UCSD-AML1 (cell line): ENCODE data around the gene GDF15.
A peak's percentile ranks its signal among the peaks of the same experiment; 100 is the strongest.
"Not testable (repeated sequence)": the region's sequence is repeated elsewhere in the genome, so short reads cannot be mapped to it uniquely, and the experiment has no call there.

Experiments
- DNase-seq: peaks from one replicate; lab custom pipeline; 2025; ENCODE audit not compliant: unreplicated experiment; lab: John Stamatoyannopoulos, UW

The GDF15 gene

DNA sequence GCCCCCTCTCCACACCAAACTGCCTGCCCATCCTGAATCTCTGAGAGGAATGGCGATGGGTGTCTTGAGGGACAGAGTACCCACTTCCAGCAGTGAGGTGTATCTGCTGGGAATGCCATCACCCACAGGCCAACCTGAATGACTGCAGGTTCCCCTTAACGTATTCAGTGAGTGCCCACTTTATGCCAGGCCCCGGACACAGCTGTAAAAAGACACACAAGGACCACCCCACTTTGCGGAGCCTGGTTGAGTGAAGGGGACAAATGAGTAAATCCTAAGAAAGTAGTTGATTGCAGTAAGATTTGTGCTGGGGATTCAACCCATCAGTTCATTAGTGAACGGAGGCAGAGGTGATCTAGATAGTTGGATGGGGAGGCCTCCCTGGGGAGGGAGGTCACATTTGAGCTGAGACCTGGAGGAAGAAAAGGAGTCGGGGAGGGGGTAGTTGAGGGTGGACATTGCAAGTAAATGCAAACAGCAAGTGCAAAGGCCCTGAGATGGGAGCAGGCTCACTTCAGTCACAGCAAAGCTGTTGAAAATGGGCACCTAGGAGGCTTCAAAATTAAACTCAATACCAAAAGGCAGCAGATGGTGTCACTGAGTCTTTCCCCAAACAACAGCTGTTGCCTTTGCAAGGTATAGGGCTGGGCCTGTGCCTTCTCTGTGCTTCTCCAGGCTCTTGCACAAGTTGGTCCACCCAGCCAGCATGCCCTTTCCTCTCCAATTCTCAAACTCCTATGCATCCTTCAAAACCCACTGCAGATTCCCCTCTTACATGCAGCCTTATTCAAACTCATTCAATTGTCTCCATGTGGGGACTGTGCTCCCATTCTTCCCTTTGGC lies 4.3 kb downstream of the GDF15 start:
- no peak for DNase-seq

DNA sequence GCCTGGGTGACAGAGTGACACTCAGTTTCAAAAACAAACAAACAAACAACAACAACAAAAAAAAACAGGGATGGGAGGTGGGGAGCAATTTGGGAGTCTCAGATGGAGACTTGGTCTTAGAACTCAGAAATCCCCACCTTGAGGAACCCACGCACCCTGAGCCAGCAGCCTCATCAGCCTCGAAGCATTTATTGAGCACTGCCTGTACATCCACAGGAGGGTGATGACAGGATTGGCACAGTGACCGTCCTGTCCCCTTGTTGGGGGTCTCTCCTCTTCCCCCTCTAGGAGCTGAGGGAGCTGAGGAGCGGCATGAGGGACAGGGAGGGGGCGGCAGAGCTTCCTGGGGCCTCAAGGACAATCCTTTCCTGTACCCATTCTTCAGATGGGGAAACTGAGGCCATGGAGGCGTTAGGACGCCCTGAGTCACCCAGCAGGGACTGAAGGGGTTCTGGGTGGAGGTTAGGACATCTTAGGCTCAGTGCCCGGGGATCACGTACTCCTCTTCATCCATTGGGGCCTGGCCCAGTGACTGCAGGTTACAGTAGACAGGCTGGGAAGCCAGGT lies 5.6 kb downstream of the GDF15 start:
- no peak for DNase-seq

DNA sequence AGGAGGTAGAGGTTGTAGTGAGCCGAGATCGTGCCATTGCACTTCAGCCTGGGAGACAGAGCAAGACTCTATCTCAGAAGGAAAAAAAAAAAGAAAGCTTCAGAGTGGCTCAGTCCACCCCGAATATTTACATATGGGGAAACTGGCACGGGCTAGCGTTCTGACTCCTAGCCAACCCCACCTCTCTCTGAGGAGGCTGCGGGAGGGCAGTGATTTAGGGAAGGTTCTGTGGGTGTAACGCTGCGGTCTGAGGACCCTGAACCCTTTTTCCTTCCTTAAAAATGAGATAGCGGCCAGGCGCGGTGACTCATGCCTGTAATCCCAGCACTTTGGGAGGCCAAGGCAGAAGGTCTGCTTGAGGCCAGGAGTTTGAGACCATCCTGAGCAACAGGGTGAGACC lies 6.5 kb downstream of the GDF15 start:
- peak; percentile 59 for DNase-seq

DNA sequence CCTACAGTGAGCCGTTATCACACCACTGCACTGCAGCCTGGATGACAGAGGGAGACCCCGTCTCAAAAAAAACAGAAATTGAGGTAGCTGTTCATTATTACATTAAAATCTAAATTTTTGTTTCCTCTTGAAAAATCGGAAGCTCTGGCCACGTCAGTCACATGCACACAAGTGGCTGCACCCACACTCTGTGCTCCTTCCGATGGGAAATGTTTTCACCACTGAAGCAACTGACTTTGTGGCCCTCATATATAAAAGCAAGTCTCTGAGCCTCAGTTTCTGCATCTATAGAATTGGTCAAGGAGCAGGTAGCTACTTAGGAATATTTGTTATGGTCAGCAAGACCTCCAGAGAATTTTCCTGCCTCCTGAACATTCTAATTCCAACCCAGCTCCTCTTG lies 7.0 kb downstream of the GDF15 start:
- DNase-seq: no peak

DNA sequence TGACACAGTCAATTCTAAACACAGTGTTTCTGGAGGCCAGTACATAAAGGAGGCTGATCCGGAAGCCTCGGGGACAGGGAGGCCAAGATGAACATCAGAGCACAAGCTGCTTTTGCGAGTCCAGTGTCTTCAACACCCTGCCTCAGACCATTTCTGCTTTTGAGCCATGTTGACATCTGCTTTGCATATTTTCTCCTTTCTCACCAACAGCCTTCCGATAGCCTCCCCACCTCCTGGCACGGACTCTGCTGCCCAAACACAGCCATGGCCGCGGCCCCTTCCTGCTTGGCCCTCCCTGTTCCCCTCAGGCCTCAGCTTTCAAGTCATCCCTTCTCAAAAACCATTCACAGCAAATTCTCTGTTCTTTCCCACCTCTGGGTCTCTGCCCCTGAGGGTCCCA lies 7.9 kb downstream of the GDF15 start:
- no peak for DNase-seq

DNA sequence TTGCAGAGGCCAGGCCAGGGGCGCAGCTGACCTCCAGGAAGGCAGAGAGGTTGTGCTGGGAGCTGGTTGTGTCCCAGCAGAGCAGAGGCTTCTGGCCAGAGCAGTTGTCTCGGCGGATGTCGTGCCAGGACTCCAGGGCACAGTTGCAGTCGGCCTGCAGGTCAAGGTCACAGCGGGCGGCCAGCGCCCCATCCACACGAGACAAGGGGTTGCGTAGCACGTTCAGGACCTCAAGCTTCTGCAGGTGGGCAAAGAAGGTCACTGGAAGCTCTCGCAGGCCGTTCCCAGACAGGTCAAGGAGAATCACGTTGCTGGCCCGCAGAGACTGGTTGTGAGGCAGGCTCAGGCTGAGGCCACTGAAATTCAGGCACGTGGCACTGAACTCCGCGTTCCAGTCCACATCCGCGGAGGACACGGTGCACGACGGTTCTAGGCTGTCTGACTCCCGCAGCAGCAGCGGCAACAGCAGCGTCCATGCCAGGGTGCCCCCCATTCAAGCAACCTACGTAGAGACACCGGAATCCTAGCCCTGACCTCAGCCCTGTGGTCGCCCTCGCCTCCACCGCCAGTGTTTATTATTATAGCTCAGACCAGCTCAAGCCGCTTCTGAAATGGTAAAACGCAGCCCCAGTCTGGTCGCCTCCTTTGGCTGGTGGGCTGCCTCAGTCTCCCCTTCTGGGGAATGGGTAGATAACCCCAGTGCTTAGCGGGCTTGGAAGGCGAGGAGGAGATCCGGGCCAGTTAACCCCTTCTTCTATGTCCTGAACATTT lies 10.7 kb downstream of the GDF15 start:
- no peak for DNase-seq

DNA sequence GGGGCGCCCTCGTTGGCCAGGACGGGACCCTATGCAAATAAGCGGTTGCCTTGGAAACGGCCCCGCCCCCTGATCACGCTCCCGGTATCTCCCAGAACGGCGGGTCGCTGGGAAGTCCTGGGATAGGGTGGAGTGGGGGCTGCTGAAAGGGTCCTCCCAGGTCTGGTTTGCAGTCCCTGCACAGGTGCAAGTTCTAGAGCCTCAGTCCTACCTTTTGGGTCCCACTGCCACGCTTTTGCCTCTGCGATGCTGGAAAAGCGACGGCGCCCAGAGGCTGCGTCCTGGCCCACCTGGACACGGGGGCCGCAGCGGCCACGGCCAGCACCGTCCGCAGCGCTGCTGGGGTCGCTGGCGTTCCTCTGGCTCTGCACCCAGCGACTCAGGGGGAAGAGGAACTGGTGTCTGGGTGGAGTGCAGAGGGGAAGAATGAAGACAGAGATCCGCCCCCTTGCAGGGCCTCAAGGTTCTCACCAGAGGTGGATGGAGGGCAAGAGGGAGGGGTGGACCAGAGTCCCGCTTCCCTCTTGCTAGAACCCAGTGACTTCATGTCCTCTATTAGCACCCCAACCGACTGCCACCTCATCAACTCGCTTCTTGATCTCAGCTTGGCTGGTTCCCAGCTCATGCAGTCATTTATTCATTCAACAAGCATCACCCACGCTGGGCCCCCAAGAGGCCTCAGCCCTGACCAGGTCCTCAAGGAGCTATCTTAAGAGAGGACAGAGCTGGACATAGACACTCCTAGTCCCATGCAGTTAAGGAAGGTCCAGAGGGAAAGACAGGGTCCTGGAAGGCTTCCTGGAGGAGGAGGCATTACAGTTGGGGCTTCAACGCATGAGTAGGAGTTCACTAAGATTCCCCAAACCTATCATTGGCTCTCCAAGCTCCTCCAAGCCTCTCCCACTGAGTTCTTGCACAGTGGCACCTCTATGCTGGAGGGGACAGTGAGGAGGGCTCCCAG lies 11.6 kb downstream of the GDF15 start, which contains the start of gene LRRC25:
Gene LRRC25, minus strand, starts transcription at position 381 of the 961 bp plus-strand sequence. CDS start 659 bp downstream, outside the sequence.
- peak; percentile 38 for DNase-seq

DNA sequence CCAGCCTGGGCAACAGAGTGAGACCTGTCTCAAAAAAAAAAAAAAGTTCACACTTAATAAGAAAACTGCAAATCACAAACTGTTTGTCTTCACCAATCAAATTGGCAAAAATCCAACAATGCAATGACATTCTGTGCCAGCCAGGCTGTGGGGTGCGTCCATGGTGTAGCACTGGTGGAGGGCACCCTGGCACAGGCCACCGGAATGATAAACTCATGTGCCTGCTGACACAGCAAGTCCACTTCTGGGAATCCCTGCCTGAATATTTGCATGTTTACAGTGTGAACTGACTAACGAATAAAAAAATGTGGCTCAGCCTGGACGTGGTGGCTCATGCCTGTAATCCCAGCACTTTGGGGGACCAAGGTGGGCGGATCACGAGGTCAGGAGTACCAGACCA lies 13.1 kb downstream of the GDF15 start:
- DNase-seq: no peak

DNA sequence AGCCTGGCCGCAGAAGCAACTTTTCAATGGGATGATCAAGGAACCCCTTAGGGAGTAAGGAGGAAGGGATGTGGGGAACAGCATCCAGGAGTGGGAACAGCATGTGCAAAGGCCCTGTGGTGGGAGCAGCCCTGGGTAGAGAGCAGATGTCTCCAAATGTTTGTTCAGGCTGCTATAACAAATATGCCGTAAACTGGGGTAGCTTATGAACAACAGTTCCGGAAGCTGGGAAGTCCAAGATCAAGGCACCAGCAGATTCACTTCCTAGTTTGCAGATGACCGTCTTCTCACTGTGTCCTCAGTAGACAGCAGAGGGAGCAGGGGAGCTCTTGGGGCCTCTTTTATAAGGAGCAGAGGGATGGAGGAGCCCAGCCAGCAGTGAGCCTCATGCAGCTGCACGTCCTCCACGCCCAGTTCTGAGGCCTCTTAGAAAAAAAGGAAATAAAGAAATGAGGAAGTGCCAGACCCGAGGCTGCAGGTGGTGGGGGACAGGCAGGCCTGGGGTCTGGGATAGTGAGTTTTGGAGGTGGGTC lies 15.7 kb downstream of the GDF15 start:
- DNase-seq: peak; percentile 82

DNA sequence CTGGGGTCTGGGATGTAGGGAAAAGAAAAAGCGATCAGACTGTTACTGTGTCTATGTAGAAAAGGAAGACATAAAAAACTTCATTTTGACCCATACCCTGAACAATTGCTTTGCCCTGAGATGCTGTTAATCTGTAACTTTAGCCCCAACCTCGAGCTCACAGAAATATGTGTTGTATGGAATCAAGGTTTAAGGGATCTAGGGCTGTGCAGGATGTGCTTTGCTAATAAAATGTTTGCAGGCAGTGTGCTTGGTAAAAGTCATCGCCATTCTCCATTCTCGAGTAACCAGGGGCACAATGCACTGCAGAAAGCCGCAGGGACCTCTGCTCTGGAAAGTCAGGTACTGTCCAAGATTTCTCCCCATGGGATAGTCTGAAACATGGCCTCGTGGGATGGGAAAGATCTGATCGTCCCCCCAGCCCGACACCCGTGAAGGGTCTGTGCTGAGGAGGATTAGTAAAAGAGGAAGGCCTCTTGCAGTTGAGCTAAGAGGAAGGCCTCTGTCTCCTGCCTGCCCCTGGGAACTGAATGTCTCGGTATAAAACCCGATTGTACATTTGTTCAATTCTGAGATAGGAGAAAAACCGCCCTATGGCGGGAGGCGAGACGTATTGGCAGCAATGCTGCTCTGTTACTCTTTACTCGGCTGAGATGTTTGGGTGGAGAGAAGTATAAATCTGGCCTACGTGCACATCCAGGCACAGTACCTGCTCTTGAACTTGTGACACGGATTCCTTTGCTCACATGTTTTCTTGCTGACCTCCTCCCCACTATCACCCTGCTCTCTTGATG lies 16.7 kb downstream of the GDF15 start:
- DNase-seq: peak; percentile 23

DNA sequence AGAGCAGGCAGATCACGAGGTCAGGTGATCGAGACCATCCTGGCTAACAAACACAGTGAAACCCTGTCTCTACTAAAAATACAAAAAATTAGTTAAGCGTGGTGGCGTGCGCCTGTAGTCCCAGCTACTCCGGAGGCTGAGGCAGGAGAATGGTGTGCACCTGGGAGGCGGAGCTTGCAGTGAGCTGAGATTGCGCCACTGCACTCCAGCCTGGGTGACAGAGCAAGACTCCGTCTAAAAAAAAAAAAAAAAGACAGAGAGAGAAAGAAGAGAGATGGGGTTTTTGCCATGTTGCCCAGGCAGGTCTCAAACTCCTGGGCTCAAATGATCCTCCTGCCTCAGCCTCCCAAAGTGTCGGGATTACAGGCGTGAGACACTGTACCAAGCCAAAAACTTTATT lies 19.8 kb downstream of the GDF15 start:
- DNase-seq: not testable (repeated sequence)

DNA sequence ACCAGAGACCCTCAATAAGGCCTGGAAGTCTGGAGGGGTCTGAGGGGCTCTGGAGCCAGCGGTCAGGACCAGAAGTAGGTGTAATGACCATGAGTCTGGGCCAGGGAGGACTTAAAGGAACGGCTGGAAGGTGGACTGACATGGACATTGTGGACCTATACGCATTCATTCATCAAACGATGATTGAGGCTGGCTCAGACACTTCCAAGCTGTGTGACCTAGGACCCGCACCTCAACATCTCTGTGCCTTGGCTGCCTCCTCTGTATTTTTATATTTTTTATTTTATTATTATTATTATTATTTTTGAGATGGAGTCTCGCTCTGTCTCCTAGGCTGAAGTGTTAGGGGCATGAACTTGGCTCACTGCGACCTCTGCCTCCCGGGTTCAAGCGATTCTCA lies 20.8 kb downstream of the GDF15 start:
- DNase-seq: no peak

DNA sequence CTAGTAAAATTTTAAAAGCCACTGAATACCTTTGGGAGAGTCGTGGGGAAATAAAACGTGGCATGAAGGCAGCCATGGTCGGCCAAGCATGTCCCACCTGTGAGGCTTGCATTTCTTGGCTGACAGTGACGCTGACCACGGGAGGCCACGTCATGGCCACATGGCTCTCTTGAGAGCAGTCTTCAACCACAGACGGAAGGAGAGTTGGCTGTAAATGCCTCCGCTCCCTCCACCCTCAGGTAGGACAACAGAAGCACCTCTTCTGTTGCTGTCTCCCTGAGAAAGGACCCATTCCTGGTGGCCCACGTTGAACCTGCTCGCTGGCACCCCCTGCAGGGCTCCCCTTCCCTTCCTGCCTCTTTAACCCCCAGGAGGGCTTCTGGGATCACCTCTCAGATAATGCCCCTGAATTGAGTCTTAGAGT lies 22.1 kb downstream of the GDF15 start:
- DNase-seq: peak; percentile 68

DNA sequence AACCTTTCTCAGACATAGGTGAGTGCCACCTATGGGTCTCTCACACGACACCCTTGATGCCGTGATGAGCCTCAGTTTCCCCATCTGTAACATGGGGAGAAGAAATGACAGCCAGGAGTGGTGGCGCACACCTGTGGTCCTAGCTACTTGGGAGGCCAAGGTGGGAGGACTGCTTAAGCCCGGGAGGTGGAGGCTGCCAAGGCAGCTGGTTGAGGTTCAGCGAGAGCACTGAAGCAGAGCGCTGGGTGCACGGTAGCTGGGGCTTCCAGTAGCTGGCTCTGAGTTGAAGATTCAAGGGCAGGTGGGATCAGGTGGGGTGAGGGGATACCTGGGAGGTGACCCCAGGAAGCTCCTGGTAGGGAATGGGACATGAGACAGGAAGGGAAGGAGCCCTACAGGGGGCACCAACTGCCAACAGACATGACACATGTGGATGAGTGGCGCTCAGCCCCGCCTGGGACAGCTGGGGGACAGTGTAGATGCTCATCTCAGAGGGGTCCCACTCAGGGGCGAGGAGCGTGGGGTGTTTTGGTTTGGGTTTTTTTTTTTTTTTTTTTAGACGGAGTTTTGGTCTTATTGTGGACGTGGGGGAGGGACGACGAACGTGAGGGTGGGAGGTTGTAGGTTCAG lies 26.8 kb downstream of the GDF15 start:
- DNase-seq: no peak

DNA sequence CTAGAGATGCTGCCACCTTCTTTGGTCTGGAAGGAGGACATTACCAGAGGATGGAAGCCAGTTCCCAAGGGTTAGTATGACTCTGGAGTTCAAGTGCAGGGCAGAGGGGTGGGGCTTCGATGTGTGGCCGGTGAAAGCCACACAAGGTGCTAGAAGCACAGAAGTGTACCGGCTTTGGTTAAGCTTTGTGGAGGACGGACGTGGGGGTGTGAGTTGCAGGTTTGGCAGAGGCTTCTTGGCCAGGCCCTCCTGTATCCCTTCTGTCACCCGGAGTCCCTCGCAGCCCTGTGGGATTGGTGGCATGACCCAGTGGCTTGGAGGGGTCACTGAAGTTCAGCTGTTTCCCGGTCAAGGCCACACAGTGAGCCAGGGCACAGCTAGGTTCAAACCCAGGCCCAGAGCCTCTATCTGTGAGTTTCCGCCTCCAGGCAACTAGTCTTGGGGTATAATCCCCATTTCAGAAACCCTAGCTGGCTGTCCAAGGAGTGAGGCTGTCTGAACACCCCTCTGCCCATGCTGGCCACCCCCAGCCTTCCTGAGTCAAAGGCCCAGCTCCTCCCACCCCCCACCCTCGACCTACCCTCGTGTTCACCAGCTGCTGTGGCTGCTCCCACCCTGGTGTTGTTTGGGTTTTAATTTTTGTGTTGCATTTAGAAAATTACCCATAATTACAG lies 28.7 kb downstream of the GDF15 start:
- DNase-seq: peak; percentile 72

DNA sequence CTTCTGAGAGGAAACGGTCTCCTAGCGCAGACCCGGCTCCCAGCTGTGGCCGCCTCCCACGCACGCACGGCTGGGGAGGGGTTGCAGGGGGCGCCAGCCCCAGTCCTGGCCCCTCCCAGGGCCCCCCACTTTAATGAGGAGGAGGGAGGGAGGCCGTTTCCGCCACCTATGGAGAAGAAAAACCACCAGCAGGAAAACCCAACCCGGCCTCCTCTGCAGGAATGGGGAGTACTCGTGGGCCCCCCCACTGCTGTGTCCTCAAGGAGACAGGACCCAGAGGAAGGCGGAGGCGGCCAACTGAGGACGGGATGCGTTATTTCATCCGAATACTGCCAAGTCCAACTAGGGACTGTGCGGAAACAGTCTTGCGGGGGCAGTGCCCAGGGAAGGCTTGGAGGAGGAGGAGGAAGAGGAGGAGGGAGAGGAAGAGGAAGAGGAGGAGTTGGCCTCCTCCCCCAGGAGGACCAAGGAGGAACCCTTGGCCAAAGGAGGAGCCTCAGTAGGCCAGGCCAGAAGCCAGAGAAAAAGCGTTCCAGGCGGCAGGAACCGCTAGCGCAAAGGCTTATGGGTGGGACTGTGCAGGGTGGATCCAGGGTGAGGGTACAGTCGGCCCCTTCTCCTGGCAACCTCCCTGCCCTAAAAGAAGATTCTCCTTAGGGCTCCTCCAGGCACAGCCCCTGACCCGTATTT lies 29.4 kb downstream of the GDF15 start:
- DNase-seq: peak; percentile 93

DNA sequence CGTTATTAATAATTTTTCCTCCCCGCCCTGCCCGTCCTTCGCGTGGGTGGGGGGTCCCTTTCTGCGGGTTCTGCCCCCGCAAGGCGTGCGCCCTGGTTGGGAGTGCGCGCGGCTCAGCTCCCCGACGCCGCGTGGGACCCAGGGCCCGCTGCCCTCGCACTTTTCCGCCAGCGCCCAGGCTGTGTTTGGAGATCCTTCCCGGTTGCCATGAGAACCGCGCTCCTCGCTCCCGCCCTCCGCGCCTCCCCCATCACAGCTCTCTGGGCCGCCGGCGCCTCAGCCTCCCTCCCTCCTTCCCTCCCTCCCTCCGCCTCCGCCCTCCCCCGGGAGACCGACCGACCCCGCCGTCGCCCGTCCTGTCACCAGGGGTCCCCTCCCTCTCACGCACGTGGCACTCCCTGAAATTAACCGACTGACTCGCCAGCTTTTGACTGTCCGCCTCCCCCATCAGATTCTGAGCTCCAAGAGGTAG lies 30.9 kb downstream of the GDF15 start:
- DNase-seq: peak; percentile 93
